NCI-H1436 (cell line): ENCODE measurements around the gene FBXW8.

Experiments
- DNase-seq: peaks from one replicate; lab custom pipeline; 2025; lab: John Stamatoyannopoulos, UW

Gene FBXW8

GRCh38 chr12:117076410-117077372 is 165.9 kb downstream of the FBXW8 start:
- DNase-seq = no peak

GRCh38 chr12:117079487-117079886 is 168.7 kb downstream of the FBXW8 start:
- no peak for DNase-seq

GRCh38 chr12:117080661-117081144 is 170.0 kb downstream of the FBXW8 start:
- DNase-seq = no peak
